Stimulated activated CD8-positive, alpha-beta memory T cell treated with anti-CD3 and anti-CD28 coated beads, Interleukin-7, amount 100 ng/mL, for 1 hour (primary cell): ENCODE measurements around the gene ARL6.

Source experiments
- DNase-seq, 2 donors: peaks; one replicate each; pipeline ENCODE4 v3.0.0-alpha.2; 2020; ENCODE audit warnings: low read depth in 2 of 2

Gene ARL6

DNA sequence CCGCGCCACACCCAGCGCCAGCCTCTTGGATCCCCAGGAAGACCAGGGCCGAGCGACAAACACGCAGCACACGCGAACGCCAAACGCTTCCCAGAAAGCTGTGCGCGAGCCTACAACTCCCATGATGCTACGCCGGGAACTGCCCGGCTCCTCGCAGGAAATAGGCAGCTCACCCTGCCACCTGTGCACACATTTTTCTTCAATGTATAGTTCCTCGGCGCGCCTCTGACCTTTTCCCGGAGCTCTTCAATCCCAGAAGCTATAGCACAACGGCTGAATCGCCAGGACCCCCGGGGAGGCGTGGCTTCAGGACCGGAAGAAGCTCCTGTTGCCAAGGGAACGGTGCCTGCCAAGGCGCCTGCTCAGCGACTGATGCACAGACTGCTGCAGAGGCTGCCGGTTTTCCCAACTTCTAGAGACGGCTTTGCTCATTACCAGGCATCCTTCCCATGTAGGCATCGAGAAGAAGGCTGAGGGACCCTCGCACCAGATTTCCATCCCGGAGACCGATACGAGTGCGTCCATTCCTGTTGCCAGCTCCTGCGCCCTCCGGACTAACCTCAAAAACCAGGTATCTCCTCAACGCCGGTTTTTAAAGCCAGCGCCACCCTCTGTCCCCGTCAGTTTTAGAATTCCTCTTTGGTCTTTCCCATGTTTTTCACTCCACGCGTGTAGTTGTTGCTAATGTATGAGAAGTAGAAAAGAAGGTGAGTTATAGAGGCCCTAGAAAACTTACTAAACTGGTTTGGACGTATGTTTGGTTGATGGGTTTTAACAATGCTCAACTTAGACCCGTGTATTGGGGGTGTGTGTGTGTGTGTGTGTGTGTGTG, at the start of gene ARL6:
Gene ARL6 (plus strand): TSS at position 352 of the 832 bp plus-strand sequence. CDS start 3,350 bp downstream, outside the sequence.
- DNase-seq: peak; percentile 43 to 55

- DNase-seq: peak; percentile 27 to 33
Observed at GRCh38 chr3:97719156-97719821, 45.3 kb upstream of the ARL6 start.

DNA sequence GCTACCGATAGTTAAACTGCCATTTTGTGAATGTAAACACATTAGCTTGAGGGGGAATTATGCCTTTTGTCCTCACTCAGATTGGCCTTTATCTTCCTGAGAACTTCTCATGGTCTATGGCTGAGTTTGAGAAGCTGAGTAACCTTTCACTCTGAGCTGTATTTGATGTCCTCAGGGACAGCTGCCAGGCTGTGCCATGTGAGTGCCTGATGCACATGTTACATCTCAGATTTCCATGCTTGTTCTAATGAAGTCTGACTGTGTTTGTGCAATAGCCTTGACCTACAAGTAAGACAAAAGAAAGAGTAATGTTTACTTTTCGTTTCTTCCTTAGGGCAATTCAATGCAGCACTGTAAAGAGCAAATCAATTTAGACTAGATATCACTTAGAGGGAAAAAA, 44.1 kb upstream of the ARL6 start:
- no peak for DNase-seq

GRCh38 chr3:97721446-97721845, 43.1 kb upstream of the ARL6 start:
- no peak for DNase-seq

DNA sequence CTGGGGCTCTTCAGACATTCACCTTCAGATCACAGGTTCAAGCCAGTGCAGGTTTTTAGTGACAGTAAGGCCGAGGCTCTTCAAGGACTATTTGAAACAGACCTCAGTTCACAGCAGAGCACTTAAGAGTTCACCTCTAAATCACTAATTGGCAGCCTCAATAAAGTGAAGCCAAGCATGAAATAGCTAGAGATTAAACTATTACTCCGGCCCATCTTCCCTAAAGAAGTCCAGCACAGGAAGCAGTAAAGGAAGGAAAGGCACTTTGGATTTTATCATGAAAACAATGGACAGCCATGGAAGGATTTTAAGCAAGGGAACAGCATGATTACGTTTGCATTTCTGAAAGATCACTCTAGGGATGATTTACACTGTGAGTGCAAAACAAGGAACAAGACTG, 27.6 kb upstream of the ARL6 start:
- DNase-seq: no peak

DNA sequence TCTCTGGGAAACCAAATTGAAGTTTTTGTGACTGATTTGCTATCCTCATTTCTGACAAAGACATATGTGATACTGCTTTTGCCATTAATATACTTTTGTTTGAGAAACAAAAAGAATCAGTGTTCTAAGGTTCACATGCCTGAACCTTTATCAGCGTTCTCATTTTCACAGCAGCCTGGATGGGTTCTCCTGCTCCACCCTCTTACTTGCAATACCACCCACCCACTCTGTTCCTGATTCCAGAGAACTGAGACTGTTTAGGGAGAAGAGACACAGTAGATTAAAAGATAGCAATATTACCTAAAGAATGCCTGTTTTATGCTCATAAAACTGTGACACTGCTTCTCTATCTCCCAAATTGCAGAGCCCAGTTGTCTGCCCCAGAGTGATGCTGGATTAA, 25.8 kb upstream of the ARL6 start:
- DNase-seq: no peak

DNA sequence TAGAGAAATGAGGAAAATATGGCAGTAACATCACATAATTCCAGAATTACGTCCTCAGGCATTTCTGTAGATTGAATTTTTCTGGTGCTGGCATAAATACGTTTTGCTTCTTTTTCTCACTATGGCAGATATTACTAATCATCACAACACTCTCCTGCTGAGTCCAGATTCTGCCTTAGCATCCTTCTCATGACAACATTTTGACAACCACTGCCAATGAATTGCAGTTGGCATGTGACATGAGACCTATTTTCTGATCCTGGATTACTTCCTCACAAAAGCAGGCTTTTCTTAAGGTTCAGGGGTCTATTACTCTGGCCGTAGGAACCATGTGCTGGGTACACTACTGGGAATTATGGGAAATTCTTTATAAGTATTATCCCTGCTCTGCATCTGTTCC, 22.5 kb upstream of the ARL6 start:
- DNase-seq: no peak

DNA sequence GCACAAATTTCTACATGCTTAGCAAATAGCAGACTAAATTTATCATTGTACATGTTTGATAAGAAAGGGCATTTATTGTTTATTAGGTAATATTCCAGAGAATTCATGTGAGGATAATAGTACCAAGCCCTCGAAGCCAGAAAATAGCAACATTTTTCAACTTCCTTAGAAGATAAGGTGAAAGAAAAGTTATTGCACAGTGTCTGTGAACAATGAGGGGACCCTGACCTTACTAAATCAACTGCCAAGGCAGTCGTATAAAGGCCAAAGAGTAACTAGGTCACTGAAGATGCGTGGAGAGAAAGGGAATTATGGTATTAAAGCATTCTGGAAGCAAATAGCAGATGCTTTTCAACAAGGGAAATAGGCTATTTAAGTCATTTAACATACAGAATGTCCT, 20.3 kb upstream of the ARL6 start:
- no peak for DNase-seq

DNA sequence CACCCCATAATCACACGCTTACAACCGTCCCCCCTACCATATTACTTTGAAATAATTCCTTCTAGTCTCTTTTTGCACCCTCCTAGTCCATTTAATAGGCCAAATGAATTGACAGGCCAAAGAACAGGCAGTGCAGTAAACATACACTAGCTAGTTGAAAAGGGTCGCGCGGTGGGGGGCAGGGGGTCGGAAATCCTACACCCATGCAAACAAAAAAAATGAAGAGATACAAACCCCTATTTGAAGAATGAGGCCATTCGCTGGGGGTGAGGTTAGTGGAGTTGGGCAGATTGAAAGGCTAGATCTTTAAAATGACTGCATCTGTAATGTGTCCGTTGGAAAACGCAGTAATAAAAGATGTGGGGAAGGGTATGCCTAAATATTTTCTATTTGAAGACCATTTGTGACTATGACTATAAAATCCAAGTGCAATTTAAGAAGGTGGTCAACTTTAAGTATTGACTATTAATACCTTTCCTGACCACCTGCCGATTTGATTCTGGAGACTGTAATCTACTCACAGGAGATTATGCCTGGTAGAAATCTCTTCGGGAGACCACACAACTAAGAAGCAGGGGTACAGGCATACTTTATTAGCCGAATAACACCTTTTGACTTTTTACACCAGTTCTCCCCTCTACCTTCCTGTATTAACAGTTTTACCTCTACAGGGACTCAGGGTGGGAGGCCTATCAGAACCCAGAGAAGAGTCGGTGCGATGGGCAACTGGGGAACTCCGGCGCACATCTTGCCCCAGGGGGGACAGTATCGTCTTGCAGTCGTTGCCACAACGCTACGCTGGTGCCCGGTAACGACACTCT, 762 bp upstream of the ARL6 start:
- no peak for DNase-seq

DNA sequence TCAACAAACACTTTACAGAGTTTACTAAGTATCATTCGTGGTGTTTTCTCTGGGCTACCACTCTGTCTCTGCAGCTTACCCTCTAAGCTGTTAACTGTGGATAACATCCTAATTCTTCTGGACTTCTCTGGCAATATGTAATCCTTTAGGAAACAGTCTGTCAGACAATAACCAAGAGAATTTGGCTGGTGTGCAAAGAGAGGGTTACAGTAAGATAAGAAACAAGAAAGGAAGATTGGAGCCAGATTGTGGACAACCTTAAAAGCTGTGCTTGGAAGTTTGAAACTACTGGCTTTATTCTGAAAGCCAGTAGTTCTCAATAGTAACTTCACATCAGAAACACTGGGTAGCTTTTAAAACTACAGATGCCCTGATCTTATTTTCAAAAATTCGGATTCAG, 778 bp downstream of the ARL6 start:
- no peak for DNase-seq

GRCh38 chr3:97772926-97773325, 8.4 kb downstream of the ARL6 start:
- no peak for DNase-seq

DNA sequence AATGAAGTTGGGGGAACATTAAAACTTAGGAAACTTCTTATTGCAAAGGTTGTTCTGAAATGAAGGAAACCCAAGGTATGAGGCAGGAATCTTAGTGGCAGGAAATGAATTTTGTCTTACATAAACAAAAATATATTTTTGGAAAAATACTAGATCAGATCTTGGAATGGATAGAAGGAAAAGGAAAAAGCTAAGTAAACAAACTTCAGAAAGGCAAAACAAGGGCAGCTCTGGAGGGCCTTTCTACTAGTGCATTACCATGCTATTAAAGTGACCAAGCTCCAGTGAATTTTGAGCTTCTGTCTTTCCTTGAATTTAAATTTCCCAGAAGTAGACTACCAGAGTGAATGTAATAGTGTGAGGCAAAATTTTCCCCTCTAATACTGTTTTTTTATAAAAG, 13.6 kb downstream of the ARL6 start:
- no peak for DNase-seq

- no peak for DNase-seq
Observed at GRCh38 chr3:97793420-97794019, 29.0 kb downstream of the ARL6 start.

DNA sequence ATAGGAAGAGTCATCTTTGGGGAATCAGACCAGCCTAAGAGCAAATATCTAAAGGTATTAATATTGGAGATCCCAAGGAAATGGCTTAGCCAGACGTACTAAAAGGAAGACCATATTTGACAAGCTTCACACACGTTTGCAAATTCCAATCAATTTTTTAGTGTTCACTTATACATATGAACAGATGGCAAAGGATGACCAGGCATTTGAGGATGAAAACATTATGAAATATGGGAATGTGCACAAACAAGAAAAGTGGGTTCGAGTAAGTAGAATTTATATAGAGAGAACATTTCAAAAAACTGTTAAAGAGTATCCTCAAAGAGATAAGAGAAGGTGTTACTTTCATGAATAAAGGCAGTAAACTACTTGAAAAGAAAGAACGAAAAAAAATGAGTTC, 31.4 kb downstream of the ARL6 start:
- no peak for DNase-seq

DNA sequence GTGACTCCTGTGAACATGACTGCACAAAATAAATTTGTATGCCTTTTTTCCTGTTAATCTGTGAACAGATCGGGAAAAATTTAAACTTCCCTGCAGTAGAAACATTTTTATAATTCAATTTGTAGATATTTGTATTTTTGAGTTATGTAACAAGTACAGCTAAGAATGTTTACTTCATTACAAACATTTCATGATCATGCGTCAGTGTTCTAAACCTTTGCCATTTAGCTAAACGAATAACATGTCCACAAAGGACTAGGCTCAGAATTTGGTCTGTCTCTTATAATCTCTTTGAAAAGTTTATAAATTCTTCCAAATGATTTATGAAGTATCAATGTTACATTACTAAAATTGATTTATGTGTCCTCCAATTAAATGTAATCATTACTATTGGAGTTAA, 39.9 kb downstream of the ARL6 start:
- no peak for DNase-seq

GRCh38 chr3:97810779-97811390, 46.3 kb downstream of the ARL6 start:
- DNase-seq: no peak

GRCh38 chr3:97815149-97815917, 50.8 kb downstream of the ARL6 start:
- no peak for DNase-seq

GRCh38 chr3:97816811-97817210, 52.3 kb downstream of the ARL6 start:
- no peak for DNase-seq

DNA sequence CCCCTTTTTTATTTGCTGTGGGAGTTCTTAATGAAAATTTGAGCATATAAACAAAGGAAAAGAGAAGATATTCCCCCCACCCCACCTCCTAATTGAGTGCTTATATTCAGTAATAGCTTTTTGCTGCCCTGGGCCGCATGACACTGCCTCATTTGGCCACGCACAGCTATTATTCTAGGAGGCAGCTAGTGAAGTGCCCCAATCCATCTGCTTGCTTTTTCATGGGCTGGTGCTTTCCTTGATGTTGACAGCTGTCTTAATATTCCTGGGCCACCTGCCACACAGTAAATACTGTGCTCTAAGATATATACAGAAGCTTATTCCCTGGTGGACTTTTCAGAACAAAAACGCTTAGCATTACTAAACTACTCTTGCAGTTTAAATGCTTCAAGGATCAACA, 53.4 kb downstream of the ARL6 start:
- DNase-seq: no peak

DNA sequence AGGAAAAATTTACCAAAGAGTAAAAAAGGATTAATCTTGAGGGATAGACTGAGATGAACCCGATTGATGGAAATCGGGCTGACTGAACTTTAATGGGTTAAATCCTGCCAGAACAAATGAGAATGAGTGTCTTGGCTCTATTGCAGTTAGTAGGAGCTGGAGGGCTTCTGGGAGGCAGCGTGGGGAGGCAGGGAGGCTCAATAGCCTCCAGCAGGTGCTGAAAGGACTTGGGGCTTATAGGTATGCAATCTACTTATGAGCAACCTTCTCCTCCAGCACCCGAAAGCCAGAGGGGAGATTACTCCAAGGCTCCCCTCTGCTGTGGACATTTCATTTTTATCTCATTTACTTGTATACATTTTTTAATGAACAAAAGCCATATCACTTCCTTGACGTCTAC, 56.2 kb downstream of the ARL6 start:
- no peak for DNase-seq

DNA sequence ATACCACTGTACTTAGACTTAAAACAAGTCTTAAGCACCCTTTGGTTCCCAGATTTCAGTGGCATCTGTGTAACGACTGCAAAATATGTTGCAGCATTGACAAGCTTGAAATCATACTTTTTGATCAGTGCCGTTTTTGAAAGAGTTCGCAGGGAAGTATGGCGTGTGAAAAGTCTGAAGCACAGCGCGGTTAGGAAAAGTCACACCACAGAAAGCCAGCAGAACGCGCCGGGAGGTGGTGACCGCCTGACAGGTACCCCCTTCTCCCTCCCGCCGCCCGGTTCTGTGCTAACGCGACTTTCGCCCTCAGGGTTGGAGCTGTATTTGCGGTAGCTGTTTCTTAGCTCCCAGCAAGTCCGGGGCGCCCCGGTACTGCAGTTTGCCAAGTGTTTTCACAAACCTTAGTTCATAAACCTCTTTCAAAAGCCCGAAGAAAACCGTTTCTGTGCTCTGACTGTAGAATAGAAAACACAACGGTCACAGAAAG, 56.8 kb downstream of the ARL6 start:
- DNase-seq: peak in 1 of 2 donors; percentile 12
